ENCODE data around the gene ANKH.
"Not testable (repeated sequence)": the region's sequence is repeated elsewhere in the genome, so short reads cannot be mapped to it uniquely, and the experiment has no call there.

The ANKH gene

DNA sequence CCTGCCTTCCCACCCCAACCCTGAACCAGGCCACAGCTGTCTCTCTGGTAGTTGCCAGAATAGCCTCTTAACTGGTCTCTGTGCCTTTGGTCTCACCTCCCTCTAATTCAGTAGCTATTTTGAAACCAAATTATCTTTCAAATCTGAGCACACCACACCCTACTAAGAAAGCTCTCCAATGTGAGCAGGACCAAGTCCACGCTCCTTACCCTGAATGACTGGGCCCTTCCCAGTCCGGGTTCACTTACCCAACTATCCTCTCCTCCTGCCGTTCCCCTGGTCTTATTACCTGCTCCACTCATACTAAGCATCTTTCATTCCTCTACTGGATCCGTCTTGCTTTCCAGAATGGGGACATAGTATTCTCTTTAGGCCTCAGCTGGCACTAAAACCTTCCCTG is 16.8 kb downstream of the ANKH start:
- no peak for TF ChIP-seq ZNF274 (IDR thresholded peaks at IDR 0.05; ENCODE audit: low read depth, low read length)
- no peak overlapping the region for H3K4me3 ChIP-seq (ENCODE audit: low read length)

DNA sequence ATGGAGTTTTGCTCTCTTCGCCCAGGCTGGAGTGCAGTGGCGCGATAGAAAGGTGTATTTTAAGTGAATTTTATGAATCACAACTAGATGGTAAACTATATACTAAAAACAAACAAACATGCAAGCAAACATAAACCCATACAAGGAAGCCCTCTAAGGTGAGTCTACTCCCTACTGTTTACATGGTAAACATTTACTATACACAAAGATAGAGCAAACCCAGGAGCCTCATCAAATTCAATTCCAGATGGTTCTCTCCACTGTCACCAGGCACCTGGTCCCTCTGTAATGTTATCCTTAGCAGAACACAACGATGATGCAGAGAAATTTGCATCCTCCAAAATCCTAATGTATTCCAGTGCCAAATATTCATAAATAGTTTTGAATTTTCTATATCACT is 17.9 kb downstream of the ANKH start:
- H3K4me3 ChIP-seq (ENCODE audit: low read length): no peak overlapping the region
- no peak for TF ChIP-seq ZNF274 (IDR thresholded peaks at IDR 0.05; ENCODE audit: low read depth, low read length)

DNA sequence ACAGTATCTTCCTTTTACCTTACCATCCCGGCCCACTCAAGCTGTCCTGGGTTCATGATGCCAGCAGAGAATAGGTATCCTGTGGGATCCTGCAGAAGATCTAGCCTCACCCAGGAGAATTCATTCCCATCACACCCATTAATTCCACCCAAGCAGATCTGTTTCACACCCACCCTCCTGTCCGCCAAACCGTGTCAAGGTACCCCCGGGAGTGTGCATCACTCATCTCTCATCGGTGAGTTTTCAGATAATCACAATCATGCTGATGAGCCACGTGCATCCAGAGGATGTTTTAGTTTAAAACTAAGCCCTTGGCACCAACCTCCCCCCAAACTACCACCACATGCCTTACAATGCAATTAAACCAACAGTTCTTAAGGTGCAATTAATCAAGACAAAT is 18.8 kb downstream of the ANKH start:
- H3K4me3 ChIP-seq (ENCODE audit: low read length): no peak overlapping the region
- no peak for TF ChIP-seq ZNF274 (IDR thresholded peaks at IDR 0.05; ENCODE audit: low read depth, low read length)

DNA sequence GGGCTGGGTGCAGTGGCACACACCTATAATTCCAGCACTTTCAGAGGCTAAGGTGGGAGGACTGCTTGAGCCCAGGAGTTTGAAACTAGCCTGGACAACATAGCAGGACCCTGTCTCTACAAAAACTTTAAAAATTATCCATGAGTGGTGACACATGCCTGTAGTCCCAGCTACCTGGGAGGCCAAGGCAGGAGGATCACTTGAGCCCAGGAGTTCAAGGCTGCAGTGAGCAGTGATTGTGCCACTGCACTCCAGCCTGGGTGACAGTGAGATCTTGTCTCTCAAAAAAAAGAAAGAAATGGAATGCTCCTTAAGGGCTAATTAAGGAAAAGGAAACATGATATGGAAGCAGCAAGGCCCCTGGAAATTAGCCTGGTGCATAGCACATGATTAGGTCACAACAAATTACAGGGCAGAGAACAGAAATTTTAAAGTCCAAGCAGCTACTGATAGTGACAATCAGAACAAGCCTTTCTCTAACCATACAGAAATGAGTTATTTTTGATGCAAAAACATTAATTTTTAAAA is 19.5 kb downstream of the ANKH start:
- no peak for TF ChIP-seq ZNF274 (IDR thresholded peaks at IDR 0.05; ENCODE audit: low read depth, low read length)
- no peak overlapping the region for H3K4me3 ChIP-seq (ENCODE audit: low read length)

DNA sequence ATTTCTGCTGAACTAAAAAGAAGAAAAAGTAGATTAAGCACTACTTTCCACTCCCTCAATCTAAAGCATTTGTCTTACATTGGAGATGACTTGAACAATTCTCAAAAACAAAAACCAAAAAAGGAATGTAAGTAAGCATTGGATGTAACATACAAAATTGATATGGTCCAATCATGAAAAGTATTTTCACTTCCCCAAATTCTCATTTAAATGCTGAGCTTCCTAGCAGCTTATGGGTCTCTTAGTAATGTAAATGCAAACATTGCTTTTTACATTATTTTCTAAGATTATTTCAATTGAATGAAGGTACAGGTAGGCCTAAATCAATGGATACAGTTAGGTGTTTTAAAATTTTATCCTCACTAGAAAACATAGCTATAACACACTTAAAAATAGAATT is 20.0 kb downstream of the ANKH start:
- no peak overlapping the region for H3K4me3 ChIP-seq (ENCODE audit: low read length)
- no peak for TF ChIP-seq ZNF274 (IDR thresholded peaks at IDR 0.05; ENCODE audit: low read depth, low read length)

DNA sequence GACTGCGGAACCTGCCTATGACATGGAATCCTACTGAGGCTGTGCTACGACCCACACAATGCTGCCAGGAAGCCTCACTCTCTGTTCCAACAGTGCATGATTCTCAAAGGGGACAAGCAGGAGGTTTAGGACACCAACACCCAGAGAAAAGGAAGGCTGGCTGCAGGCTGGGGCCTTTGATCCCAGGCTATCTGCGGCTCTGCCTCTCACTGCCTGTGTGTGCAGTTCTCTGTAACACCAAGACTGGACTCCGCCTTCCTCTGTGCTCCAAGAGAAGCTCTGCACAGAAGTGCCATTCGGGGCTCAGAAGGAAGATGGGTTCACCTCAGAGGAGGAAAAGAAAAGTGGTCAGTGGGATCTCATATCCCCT is 20.5 kb downstream of the ANKH start:
- no peak overlapping the region for H3K4me3 ChIP-seq (ENCODE audit: low read length)
- TF ChIP-seq ZNF274 (IDR thresholded peaks at IDR 0.05; ENCODE audit: low read depth, low read length): no peak

DNA sequence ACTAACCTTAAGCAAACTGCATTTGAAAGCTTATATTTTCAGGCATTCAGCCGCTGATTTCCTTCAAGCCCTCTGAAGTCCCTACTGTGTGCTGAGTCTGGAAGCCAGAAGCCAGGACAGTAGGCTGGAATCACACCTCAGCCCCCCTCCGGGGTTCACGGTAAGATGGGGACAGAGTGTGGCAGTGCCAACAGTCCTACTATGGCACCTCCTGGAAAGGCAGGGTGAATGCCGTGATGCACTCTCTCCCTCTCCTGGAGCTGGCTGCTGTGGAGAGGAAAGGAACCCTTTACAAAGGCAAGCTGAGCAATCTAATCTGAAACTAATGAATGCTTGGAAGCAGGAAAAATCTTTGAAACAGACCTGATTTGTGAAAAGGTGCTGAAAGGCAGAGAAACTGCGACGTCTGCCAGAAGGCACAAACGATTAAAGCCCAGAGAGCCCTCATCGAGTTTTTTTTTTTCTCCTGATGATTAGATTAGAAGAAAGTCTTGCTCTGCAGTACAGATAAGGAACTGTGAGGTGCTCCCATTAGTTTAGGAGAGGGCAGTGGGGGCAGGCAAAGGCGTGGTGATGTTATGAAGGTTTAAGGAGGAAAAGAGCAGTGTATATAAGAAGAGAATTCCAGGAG is 21.0 kb downstream of the ANKH start:
- no peak overlapping the region for H3K4me3 ChIP-seq (ENCODE audit: low read length)
- no peak for TF ChIP-seq ZNF274 (IDR thresholded peaks at IDR 0.05; ENCODE audit: low read depth, low read length)

DNA sequence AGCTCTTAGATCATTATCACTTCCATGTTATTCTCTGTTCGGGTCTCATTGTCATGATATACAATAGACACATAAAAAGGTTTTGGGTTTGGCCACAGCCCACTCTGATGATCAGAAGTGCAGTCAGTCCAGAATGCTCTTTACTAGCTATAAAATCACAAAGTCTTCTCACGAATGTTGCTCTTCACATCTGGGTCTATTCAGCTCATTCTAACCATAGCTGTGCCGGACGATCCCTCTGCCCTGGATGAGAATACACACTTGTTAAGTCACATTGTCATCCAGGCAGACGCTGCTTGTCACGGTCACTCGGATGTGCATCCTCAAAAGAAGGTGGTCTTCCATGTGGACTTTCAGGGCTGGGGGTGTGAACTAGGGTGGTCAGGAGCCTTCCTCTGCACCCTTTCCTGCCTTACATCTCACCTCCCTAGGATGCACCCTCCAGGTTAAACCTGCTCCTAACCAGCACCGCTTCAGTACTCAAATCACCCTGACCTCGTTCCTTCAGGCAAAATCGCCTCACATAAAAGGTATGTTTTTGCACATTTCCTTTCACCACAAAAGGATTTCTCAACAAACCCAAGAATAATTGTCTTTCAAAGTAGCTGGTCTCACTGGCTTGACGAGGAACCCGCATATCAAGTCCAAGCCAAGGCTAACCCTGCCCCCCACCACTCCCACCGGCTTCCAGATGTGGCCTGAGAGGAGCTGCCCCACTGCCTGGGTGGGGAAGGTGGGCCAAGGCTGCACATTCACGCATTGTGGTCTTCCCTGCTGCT is 21.9 kb downstream of the ANKH start:
- no peak overlapping the region for H3K4me3 ChIP-seq (ENCODE audit: low read length)
- TF ChIP-seq ZNF274 (IDR thresholded peaks at IDR 0.05; ENCODE audit: low read depth, low read length): no peak

DNA sequence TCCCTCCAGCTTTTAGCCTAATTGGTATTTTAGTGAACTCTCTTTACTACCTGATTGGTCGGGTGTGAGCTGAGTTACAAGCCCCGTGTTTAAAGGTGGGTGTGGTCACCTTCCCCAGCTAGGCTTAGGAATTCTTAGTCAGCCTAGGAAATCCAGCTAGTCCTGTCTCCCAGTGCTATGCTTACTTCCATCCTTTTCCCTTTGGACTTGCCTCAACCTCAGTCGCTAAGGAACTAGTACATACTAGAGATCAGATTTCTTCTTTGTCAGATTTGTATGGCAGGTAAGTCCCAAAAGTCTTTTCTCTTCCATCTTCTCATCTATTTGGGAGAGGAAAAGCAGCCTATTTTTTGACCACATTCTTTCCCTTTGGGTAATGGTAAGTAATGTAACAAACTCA is 22.6 kb downstream of the ANKH start:
- not testable (repeated sequence) for H3K4me3 ChIP-seq (ENCODE audit: low read length)

DNA sequence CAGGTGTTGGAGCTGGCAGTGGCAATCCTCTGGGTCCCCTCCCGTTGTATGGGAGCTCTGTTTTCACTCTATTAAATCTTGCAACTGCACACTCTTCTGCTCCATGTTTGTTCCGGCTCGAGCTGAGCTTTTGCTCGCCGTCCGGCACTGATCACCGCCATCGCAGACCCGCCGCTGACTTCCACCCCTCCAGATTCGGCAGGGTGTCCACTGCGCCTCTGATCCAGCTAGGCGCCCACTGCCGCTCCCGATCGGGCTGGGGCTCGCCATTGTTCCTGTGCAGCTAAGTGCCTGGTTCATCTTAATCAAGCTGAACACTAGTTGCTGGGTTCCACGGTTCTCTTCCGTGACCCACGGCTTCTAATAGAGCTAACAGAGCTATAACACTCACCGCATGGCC is 23.2 kb downstream of the ANKH start:
- no peak for TF ChIP-seq ZNF274 (IDR thresholded peaks at IDR 0.05; ENCODE audit: low read depth, low read length)
- H3K4me3 ChIP-seq (ENCODE audit: low read length): no peak overlapping the region

DNA sequence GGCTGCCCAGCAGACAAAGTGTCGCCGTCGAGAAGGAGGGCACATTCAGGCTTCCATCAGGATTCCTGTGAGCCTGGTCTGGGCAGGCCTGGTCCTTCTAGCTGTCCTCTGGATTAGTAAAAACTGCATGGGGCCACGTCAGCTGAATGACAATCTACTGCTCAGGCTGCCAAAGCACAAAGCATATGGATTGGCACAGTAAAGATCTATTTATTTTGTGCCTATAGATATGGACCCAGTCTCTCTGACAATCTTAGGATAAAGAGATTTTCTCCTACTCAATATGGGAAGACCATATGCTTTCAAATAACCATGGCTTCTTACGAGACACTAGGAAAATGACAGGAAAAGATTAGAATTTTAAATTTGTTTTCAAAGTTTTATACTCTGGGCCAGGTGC is 24.1 kb downstream of the ANKH start:
- H3K4me3 ChIP-seq (ENCODE audit: low read length): no peak overlapping the region
- TF ChIP-seq ZNF274 (IDR thresholded peaks at IDR 0.05; ENCODE audit: low read depth, low read length): no peak

DNA sequence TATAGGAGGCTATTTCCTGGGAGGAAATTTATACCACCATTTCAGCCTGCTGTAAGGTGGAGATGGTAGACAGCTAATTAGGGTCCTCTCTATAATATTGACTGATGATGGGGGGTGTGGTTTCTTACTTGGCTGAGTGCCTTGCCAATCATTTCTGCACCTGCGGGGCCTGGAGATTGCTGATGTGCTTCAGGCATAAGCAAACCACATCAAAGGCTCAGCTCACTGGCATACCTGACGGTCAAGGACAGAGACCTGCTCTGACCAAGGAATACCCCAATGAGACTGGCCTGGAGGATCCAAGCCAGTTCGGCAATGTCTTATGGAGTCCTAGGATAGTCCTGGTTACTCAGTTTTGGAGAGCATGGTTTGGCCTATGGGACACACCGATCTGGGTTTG is 29.5 kb downstream of the ANKH start:
- no peak for TF ChIP-seq ZNF274 (IDR thresholded peaks at IDR 0.05; ENCODE audit: low read depth, low read length)
- H3K4me3 ChIP-seq (ENCODE audit: low read length): no peak overlapping the region

DNA sequence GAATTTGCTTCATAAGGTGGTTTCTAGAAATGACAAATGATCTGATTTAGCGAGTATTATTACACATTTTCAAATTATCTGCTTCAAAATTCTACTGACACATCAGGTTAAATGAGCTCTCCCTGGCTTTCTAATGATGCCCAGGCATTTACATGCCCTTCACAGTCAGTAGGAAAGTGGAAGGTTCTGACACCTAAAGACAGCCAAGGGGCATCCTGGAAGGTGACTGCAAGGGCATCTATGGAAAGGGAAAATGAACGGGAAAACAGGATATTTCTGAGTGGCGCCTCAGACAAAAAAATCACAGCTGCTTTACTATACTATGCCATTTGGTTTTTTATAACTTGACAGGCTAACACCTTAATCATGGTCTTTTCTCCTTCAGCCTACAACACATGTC is 31.0 kb downstream of the ANKH start:
- no peak for TF ChIP-seq ZNF274 (IDR thresholded peaks at IDR 0.05; ENCODE audit: low read depth, low read length)
- H3K4me3 ChIP-seq (ENCODE audit: low read length): no peak overlapping the region

DNA sequence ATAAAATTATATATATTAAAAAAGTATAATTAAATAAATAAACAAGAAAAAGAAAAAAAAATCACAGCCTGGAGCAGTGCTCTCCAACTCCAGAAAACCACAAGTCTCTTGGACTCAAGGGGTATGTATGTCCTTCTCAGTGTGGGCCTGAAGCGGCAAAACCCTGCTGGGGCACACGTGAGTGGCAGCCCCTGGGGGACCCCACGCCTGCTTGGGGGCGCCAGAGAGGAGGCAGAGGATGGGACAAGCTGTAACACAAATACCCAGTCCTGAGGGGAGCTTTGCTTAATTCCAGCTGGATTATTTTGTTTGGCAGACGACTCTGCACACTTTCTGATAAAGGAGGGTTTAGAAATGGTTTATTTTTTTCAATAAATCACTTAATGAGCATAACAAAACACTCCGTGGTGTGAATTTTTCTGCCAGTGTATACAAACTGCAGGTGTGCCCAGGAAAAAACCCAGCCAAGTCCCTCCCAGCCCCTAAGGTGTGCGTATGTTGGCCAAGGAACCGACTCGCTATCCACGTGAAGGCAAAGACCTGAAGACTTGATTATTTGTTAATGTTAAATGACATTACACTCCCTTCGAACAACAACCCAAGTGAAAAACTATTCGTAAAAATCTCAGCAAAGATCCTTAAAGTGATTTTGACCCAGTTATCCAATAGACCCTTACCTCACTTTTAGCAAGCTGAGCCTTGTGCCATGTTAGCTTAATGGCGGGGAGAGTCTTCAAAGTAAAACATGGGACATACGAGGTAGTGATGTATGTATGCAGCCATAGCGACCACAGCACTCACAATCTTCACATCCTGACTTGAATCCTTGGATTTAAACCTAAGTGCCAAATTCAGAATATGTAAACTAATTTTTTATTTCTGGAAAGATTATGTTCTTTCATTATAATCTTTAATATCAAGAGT is 32.9 kb downstream of the ANKH start:
- no peak for TF ChIP-seq ZNF274 (IDR thresholded peaks at IDR 0.05; ENCODE audit: low read depth, low read length)
- no peak overlapping the region for H3K4me3 ChIP-seq (ENCODE audit: low read length)

DNA sequence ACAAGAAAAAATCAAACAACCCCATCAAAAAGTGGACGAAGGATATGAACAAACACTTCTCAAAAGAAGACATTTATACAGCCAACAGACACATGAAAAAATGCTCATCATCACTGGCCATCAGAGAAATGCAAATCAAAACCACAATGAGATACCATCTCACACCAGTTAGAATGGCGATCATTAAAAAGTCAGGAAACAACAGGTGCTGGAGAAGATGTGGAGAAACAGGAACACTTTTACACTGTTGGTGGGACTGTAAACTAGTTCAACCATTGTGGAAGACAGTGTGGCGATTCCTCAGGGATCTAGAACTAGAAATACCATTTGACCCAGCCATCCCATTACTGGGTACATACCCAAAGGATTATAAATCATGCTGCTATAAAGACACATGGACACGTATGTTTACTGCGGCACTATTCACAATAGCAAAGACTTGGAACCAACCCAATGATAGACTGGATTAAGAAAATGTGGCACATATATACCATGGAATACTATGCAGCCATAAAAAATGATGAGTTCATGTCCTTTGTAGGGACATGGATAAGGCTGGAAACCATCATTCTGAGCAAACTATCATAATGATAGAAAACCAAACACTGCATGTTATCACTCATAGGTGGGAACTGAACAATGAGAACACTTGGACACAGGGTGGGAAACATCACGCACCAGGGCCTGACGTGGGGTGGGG is 34.0 kb downstream of the ANKH start:
- not testable (repeated sequence) for H3K4me3 ChIP-seq (ENCODE audit: low read length)

All from GM08714 (cell line).